Motor neuron (in vitro differentiated cells): ENCODE results near the gene PHRF1. TPM values are rescaled to one million over a fixed set of nuclear protein-coding genes. Genes with fewer than 3 reads are reported as not detected.
A peak's percentile ranks its signal among the peaks of the same experiment; 100 is the strongest.

Experiments used
- ATAC-seq, 8 experiments: fragments of 200-7000 bp; cut with Tn5 transposase; replicated peaks in 6 of 8; 2 replicates each; pipeline ENCODE4 v1.8.0; 2021; ENCODE audit warnings: mild to moderate bottlenecking in 8 of 8, moderate library complexity in 8 of 8
- H3K27ac ChIP-seq, 2 donors: fragments of 250-450 bp; sonication (Bioruptor Pico); 2 replicates each; pipeline ENCODE4 v1.9.0; 2021; ENCODE audit warnings: antibody characterized with exemption in 2 of 2, mild to moderate bottlenecking in 2 of 2, moderate library complexity in 1 of 2
- H3K4me1 ChIP-seq, 2 donors: fragments of 250-450 bp; sonication (Bioruptor Pico); replicated peaks in 1 of 2; 2 replicates each; pipeline ENCODE4 v1.6.1; 2021; ENCODE audit warnings: antibody characterized with exemption in 2 of 2, mild to moderate bottlenecking in 2 of 2, moderate library complexity in 1 of 2
- H3K4me3 ChIP-seq, 5 donors: fragments of 250-450 bp; sonication (Bioruptor Pico); 2 replicates each; pipeline ENCODE4 v1.9.0; 2021; ENCODE audit warnings: antibody characterized with exemption in 5 of 5, mild to moderate bottlenecking in 5 of 5, moderate library complexity in 4 of 5
- WGBS, 10 experiments: fragments of 450-650 bp; shearing (Covaris generic); methylation state at CpG; one replicate each; pipeline ENCODE4 v1.0.0; 2022; 5-methylcytosine and 5-hydroxymethylcytosine counted together
- in situ Hi-C, 9 experiments: fragments of 400-800 bp; cut with MboI; loops; one replicate each; pipeline ENCODE4 v1.15.0; 2021; ENCODE audit warnings: low sequenced_read_pairs in 9 of 9, low pct_unique_long_range_greater_than_20kb in 2 of 9; ENCODE audit not compliant: unreplicated experiment in 9 of 9
- total RNA-seq, 8 experiments: library from RNA; unstranded; fragments of 300-600 nt; gene quantifications; 2 replicates each; pipeline versions ENCODE4 v1.2.3 to v1.2.4, GENCODE V29; 2022

The PHRF1 gene
- total RNA-seq, 8 experiments from 2014 or later, result 11.9 to 32.0 (median 16.0) TPM

DNA sequence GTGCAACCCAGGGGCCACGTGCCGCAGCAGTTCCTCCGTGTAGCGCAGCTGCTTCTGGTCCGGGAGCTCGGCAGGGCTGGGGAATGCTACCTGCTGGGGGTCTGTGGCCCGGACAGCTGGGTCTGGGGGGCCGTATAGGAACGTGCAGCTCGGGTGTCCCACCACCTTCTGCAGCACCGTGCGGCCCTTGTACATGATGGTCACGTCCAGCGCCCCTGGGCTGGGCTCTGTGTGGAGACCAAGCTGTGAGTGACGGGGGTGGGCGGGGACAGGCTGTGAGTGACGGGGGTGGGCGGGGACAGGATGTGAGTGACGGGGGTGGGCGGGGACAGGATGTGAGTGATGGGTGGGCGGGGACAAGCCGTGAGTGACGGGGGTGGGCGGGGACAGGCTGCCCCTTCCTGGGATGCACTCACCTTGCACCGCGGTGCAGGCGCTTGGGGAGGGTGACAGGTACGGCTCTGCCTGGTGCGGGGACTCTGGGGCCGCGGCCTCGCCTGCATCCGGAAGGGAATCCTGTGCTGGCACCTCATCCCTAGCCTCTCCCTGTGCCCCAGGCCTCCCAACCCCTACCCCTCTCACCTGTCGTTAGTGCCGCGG is 37.2 kb downstream of the PHRF1 start:
- Histone ChIP-seq H3K4me1 (peaks cover 7 to 11% of the 10 kb centered on the region in 2 donors), H3K4me3 (no peak overlapping the region), H3K27ac (no peak overlapping the region)
- ATAC-seq, result peak in 5 of 8 experiments; percentile 3 to 23 (median 7)
- in situ Hi-C loops, result no loop called here
- no CpG with 5 or more reads among the region's 36 CpGs for WGBS, 10 experiments

DNA sequence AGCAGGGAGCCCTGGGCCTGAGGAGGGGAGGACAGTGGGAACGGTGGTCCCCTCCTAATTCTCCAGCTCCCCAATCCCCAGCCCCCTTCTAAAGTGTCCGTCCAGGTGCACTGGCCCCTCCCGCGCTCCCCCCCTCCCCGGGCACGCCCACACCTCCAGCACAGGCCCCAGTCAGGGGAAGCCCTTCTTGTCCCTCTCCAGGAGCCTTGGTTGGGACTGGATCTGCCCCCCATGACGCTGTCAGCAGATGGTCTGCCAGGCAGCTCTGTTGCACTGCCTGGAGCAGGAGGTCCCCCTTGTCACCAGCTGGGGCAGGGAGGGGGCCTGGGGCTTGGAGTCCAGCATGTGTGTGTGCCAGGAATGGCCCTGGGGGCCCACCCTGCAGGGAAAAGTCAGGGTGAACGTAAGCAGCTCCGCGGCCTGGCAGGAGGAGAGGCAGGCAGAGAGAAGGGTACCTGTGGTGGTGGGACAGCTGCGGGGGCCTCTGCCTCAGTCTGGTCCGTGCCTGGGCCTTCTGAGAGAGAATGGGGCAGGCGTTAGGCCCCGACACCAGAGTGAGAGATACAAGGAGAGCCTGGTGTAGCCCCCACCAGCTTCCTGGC is 37.9 kb downstream of the PHRF1 start:
- Histone ChIP-seq H3K4me3 (no peak overlapping the region), H3K27ac (no peak overlapping the region), H3K4me1 (peaks cover 7 to 11% of the 10 kb centered on the region in 2 donors)
- in situ Hi-C loops, result no loop called here
- WGBS, 10 experiments, result 86 to 89% methylated on average over 3 to 4 of the region's 14 CpGs; no CpG with 5 or more reads in 8 of the 10 experiments
- peak in 2 of 8 experiments; percentile 2 to 3 for ATAC-seq

DNA sequence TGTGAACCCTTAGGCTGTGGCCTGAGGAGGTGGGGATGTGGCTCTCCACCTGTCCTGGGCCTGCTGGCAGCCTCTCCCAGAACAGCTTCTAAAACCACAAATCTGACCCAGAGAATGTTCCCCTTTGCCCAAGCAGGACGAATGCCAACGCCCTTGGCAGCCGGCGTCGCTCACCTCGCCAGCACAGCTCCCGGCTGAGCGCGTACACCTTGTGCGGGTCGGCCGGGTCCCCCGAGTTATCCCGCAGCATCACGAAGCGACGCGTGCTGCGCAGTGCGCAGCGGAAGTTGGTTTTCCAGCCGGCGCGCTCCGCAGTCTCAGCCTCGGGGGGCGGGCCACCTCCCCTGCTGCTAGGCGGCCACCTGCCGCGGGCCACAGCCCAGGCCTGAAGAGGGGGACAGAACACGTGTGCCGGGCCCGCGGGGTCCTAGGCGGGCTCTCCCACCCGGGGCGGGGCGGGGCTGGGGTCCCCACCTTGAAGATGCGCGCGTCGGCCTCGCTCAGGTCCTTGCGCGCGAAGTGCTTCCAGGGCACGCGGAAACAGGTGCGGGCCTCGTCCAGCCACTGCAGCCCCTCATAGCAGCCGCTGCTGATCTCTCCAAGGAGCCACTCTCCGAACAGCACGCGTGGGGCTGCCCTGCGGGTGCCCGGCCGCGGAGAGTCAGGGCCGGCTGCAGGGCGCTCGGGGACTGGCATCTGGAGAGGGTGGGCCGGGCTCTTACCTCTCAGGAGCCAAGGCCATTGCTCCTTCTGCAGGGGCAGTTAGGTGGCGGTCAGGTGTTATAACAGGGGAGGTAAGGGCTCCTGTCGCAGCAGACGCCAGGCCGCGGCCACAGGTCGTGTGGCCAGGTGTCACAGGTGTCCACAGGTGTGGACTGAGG is 38.6 kb downstream of the PHRF1 start:
- peak overlapping the region in 1 of 2 donors; percentile 78 for H3K27ac ChIP-seq
- ATAC-seq, result peak in 4 of 8 experiments; percentile 1 to 4 (median 2)
- peak overlapping the region; percentile 46 to 53 (median 48) for H3K4me3 ChIP-seq
- 20 to 83% (median 60%) methylated on average over 1 of the region's 68 CpGs; no CpG with 5 or more reads in 7 of the 10 experiments for WGBS, 10 experiments
- H3K4me1 ChIP-seq, result peaks cover 7 to 11% of the 10 kb centered on the region in 2 donors
- in situ Hi-C loops, result no loop called here

DNA sequence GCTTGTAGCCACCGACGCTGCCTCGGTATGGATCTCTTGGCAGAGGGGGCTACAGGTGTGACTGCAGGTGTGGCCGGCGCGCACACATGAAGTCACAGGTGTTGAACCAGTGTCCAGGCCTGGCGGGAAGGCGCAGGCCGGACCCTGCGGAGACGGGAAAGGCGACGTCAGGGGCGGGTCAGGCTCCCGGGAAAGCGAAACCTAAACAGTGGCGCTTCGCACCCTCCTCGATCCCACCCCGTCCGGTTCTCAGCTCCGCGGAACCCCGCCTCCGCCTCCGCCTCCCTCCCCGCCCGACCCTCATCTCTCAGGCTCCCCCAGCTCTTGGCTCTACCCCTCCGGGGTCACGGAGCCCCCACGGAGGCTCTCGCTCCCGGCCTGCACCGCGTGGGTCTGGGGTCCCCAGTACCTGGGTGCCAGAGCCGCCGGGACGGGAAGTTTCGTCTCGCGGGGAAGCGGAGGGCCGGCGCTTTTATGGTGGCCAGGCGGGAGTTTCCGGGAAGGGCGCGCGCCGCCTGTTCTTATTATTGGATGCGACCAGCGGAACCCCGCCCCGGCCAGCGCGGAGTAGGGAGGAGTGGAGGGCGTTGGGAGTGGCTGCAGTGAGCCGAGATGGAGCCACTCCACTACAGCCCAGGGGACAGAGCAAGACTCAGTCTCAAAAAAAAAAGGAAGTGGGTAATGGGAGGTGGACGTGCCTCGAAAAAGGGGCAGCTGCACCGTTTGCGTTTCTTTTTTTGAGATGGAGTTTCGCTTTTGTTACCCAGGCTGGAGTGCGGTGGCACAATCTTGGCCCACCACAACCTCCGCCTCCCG is 39.4 kb downstream of the PHRF1 start, which contains the start of gene IRF7:
IRF7 (minus strand) TSS at position 447 of the 816 bp plus-strand sequence. CDS start 586 bp downstream, outside the sequence.
- in situ Hi-C loops, result no loop called here
- WGBS, 10 experiments, result 0 to 100% (median 60%) methylated on average over 1 to 3 of the region's 66 CpGs; no CpG with 5 or more reads in 3 of the 10 experiments
- Histone ChIP-seq H3K4me3 (peak within 1 kb of the TSS; percentile 46 to 53 (median 48)), H3K4me1 (peaks cover 7 to 11% of the 10 kb centered on the region in 2 donors), H3K27ac (peak within 1 kb of the TSS; percentile 47 to 78)
- ATAC-seq, result peak; percentile 79 to 92 (median 87)

DNA sequence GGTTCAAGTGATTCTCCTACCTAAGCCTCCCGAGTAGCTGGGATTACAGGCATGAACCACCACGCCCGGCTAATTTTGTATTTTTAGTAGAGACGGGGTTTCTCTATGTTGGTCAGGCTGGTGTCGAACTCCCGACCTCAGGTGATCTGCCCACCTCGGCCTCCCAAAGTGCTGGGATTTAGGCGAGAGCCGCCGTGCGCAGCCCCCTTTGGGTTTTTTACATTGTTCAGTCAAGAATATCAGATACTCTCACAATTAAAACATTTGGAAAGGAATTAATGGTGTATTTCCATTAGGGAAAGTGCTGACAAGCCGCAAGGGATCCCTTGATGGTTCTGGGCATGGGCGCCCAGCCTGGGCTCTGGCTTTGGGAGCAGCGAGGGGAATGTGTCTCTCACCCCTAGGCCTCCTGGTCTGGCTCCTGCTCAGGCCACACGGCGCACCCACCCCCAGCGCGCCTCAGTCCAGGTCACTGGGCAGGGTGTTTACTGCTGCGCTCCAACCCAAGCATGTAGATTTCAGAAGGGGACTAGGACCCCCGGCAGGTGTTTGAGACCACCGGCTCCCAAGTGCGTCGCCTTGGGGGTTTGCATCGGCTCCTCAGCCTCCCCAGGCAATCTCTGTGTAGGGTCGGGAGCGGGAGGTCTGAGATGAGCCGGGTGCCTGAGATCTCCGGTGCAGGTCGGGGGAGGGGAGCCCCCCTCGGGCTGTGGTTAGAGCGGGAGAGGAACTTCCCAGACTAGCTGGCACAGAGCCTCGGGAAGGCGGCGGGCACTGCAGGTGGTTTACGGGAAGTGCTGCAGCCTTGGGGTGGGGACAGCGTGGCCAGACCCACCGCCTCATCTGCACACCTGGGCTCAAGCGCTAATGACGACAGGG is 40.3 kb downstream of the PHRF1 start:
- Histone ChIP-seq H3K4me1 (peaks cover 7 to 11% of the 10 kb centered on the region in 2 donors), H3K27ac (peak overlapping the region; percentile 47 to 78), H3K4me3 (peak overlapping the region; percentile 46 to 53 (median 48))
- 51 to 100% (median 83%) methylated on average over 2 to 11 of the region's 39 CpGs; no CpG with 5 or more reads in 2 of the 10 experiments for WGBS, 10 experiments
- in situ Hi-C loops, result no loop called here
- ATAC-seq, result no peak

DNA sequence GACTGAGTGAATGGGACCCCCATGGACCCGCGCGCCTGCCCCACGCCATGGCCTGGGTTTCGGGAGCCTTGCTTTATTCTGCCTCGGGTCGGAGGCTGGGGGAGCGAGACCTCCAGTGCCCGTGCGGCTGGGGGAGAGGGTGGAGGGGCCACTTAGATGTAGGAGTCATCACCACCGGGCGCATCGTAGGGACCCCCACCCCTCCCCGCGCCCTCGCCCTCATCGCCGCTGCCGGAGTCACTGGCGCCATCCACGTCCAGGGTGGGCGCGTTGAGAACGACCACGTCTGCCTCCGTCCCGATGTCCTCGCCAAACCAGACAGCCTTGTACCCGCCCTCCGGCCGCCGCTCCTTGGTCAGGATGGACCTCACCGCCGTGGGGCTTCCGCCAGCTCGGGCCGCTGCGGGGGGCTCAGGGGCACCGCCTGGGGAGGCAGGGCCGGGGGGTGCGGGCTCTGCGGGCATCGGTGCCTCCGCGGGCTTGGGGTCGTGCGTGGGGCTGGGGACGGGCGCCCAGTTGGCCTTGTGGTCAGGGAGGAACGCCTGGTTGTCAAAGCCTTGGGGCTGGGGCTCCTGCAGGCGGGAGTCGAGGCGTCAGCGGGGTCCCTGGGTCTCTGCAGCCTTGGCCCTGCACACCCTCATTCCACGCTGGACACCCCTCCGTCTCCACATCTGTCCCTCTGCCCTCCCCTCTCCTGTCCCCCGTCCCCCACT is 41.1 kb downstream of the PHRF1 start:
- no peak overlapping the region for H3K4me3 ChIP-seq
- peaks cover 7 to 11% of the 10 kb centered on the region in 2 donors for H3K4me1 ChIP-seq
- whole genome bisulfite sequencing, 10 experiments, result 80% methylated on average over 1 of the region's 57 CpGs; no CpG with 5 or more reads in 9 of the 10 experiments
- no peak for ATAC-seq
- in situ Hi-C loops, result no loop called here
- H3K27ac ChIP-seq, result no peak overlapping the region

DNA sequence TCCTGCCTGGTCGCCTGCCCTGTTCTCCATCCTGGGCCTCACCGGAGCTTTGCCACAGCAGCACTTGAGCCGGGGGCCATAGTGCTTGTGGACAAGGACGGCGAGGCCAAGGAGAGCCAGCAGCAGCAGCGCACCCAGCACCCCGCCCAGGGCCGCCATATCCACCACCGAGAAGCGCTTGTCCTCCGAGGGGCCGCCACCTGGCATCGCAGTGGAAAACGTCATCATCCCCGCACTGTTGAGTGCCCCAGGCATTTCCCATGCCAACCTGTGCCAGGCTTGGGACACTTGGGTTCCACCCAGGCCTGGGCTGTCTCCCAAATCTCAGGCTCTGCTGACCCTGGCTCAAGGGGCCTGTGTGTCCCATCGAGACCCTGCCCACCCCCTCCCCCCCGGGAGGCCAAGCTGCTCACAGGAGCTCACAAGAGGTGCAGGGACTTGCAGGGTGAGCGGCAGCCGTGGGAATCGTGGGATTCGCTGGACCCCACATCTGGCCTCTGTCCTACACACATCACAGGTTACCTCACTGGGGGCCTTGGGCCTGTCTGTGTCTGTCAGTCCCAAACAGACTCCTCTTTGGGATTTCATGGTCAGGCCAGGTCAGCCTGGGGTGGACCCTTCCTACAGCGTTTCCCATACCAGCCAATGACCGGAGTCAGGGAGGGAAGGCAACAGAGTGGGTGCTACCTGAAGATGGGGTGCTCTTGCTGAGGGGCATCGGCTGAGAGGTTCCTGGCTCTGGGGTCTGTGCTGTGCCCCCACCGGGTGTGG is 41.8 kb downstream of the PHRF1 start:
- H3K27ac ChIP-seq, result no peak overlapping the region
- WGBS, 10 experiments, result 95 to 100% (median 100%) methylated on average over 1 to 4 of the region's 25 CpGs; no CpG with 5 or more reads in 7 of the 10 experiments
- H3K4me3 ChIP-seq, result no peak overlapping the region
- H3K4me1 ChIP-seq, result peaks cover 7 to 11% of the 10 kb centered on the region in 2 donors
- in situ Hi-C loops, result no loop called here
- no peak for ATAC-seq

DNA sequence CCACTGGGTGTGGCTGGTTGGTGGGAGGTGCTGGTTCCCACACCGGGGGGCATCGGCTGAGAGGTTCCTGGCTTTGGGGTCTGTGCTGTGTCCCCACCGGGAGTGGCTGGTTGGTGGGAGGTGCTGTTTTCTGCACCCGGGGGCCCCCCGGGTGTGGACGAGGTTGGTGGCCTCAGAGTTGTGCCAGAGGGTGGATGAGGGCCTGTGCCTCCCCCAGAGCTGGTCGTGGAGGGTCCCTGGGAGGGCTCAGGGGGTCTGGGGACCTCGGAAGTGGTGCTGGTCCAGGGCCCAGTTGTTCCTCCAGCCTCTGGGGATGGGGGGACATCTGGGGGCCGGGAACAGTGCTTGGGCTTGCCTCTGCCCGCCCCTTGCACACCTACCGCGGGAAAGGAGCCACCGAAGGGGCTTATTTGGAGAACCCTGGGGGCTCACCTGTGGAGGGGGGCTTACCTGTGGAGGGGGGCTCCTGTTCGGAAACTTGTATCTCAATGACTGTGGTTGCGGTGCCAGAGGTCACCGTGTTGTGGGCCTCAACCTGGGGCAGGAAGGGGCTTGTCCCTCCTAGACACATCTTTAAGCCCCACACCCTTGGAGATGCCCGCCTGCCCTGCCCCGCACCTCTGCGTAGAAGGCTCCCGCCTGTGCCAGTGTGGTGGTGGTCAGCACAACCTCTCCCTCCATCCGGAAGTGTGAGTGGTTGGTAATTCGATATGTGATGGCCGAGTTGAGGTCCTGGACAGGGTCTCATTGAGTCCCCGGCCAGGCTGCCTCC is 42.8 kb downstream of the PHRF1 start:
- no peak overlapping the region for H3K4me3 ChIP-seq
- in situ Hi-C loops, result no loop called here
- no peak overlapping the region for H3K27ac ChIP-seq
- no peak for ATAC-seq
- H3K4me1 ChIP-seq, result peaks cover 7 to 11% of the 10 kb centered on the region in 2 donors
- 47 to 90% methylated on average over 2 to 3 of the region's 24 CpGs; no CpG with 5 or more reads in 8 of the 10 experiments for WGBS, 10 experiments

DNA sequence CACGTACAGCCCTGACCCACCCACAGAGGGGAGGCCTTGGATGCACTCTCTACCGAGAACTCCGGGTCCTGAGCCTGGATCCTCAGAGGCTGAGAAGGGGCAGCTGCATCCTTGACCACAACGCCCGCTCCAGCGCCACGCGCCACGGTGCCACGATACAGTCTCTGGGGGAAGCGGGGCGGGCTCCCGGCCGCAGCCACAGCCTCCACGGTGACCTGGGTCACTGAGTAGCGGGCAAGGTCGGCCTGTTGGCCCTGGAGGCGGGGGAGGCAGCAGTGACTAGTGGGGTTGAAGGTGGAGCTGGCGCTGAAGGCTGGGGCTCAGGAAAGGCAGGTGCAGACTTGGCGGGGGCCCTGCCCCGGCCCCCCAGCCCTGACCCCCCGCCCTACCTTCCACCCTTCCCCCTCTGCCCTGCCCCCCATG is 43.4 kb downstream of the PHRF1 start:
- in situ Hi-C loops, result no loop called here
- Histone ChIP-seq H3K27ac (no peak overlapping the region), H3K4me3 (no peak overlapping the region), H3K4me1 (peaks cover 11% of the 10 kb centered on the region in 2 donors)
- 100% methylated on average over 4 of the region's 22 CpGs; no CpG with 5 or more reads in 9 of the 10 experiments for WGBS, 10 experiments
- no peak for ATAC-seq

DNA sequence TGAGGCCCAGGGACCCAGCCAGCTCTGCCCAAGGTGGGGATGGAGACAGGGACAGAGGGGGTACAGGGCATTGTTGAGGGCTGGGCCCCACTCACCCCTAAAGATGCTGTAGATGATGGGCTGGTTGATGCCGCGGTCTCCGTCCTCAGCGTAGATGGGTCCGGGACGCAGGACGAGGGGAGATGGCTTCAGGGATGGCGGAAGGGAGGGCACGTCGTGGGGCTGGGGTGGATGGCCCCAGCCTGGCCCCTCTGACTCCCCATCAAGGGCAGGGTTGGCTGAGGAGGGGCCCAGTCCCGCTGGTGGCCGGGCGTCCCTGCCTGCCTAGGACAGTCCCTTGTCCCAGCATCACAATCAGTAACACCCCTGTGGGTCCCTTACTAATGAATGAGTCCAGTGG is 43.9 kb downstream of the PHRF1 start:
- in situ Hi-C loops, result no loop called here
- no peak overlapping the region for H3K27ac ChIP-seq
- no peak overlapping the region for H3K4me3 ChIP-seq
- H3K4me1 ChIP-seq, result peaks cover 8 to 15% of the 10 kb centered on the region in 2 donors
- no CpG with 5 or more reads among the region's 13 CpGs for WGBS, 10 experiments
- no peak for ATAC-seq
